ENCODE data around the gene CDH9.

DNA sequence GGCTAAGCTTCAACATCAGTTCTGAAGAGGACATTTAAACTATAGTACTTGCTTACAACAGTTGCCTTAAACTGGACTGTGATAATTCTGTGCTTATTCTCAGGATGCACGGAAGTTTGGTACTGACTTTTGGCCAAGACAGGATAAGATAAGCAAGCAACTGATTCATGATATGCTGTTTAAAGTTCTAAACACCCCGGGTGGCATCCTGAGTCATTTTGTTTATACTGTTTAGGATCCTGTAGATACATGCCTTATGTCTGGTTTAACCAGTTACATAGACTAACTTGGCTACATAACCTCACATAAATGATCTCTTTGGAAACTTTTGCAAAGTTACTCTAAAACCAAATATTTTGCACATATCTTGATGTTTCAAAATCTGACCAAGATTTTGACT, 95.9 kb downstream of the CDH9 start:
- TF ChIP-seq POLR2A (IDR thresholded peaks at IDR 0.05) = no peak
- TF ChIP-seq, protein P1, sequence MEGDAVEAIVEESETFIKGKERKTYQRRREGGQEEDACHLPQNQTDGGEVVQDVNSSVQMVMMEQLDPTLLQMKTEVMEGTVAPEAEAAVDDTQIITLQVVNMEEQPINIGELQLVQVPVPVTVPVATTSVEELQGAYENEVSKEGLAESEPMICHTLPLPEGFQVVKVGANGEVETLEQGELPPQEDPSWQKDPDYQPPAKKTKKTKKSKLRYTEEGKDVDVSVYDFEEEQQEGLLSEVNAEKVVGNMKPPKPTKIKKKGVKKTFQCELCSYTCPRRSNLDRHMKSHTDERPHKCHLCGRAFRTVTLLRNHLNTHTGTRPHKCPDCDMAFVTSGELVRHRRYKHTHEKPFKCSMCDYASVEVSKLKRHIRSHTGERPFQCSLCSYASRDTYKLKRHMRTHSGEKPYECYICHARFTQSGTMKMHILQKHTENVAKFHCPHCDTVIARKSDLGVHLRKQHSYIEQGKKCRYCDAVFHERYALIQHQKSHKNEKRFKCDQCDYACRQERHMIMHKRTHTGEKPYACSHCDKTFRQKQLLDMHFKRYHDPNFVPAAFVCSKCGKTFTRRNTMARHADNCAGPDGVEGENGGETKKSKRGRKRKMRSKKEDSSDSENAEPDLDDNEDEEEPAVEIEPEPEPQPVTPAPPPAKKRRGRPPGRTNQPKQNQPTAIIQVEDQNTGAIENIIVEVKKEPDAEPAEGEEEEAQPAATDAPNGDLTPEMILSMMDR (IDR thresholded peaks at IDR 0.05) = no peak
- no peak for TF ChIP-seq EP300 (IDR thresholded peaks at IDR 0.05; ENCODE audit: low read depth)
